SU-DHL-6 (cell line): Measurements from ENCODE around the gene ADAR.
A peak's percentile ranks its signal among the peaks of the same experiment; 100 is the strongest.

Source experiments
- H2AFZ ChIP-seq: fragments of 200-600 bp; sonication (generic); 2 replicates; pipeline ENCODE4 v1.6.1; 2014; ENCODE audit warnings: low read depth, mild to moderate bottlenecking, moderate library complexity, mixed read lengths, antibody characterized with exemption, low read length; ENCODE audit not compliant: severe bottlenecking
- H3F3A ChIP-seq: fragments of 200-600 bp; shearing (Covaris generic); 2 replicates; pipeline ENCODE4 v1.6.0; 2016; ENCODE audit warnings: antibody characterized with exemption, mild to moderate bottlenecking; ENCODE audit not compliant: insufficient read depth
- H3K27ac ChIP-seq: fragments of 200-600 bp; sonication (generic); 2 replicates; pipeline ENCODE4 v1.5.1; 2016; ENCODE audit warnings: low read depth, mild to moderate bottlenecking, low read length, moderate library complexity, mixed read lengths
- H3K27me3 ChIP-seq: fragments of 200-600 bp; sonication (generic), shearing (Covaris generic); 2 replicates; pipeline ENCODE4 v1.6.0; 2014; ENCODE audit warnings: mild to moderate bottlenecking, low read length
- H3K36me3 ChIP-seq: fragments of 200-600 bp; sonication (generic); 2 replicates; pipeline ENCODE4 v1.6.1; 2014; ENCODE audit warnings: mild to moderate bottlenecking, low read length, mixed read lengths
- H3K4me2 ChIP-seq: fragments of 300-600, 200-600 bp; shearing (Covaris generic), sonication (generic); 2 replicates; pipeline ENCODE4 v1.6.0; 2014; ENCODE audit warnings: low read length, low read depth, mild to moderate bottlenecking; ENCODE audit not compliant: poor library complexity, severe bottlenecking
- H3K4me3 ChIP-seq: fragments of 200-600 bp; sonication (generic); 2 replicates; pipeline ENCODE4 v1.5.1; 2014; ENCODE audit warnings: antibody characterized with exemption, low read length, mild to moderate bottlenecking, mixed read lengths; ENCODE audit not compliant: insufficient read depth, poor library complexity, severe bottlenecking
- H3K79me2 ChIP-seq: fragments of 200-600 bp; sonication (generic); 2 replicates; pipeline ENCODE4 v1.6.1; 2014; ENCODE audit warnings: mild to moderate bottlenecking, low read length, moderate library complexity; ENCODE audit not compliant: insufficient read depth
- H3K9ac ChIP-seq: fragments of 200-600 bp; sonication (generic); 2 replicates; pipeline ENCODE4 v1.7.0; 2014; ENCODE audit warnings: mild to moderate bottlenecking, low read length
- H3K9me2 ChIP-seq: fragments of 200-600 bp; sonication (generic); replicated peaks from 2 replicates; pipeline ENCODE4 v1.6.1; 2014; ENCODE audit warnings: low read length; ENCODE audit not compliant: insufficient read depth
- H3K9me3 ChIP-seq: fragments of 200-600 bp; sonication (generic); 2 replicates; pipeline ENCODE4 v1.6.1; 2014; ENCODE audit warnings: low read length, mixed read lengths; ENCODE audit not compliant: insufficient read depth
- H4K20me1 ChIP-seq: fragments of 200-600 bp; sonication (generic); 2 replicates; pipeline ENCODE4 v1.6.1; 2014; ENCODE audit warnings: low read depth, mild to moderate bottlenecking, antibody characterized with exemption, low read length, moderate library complexity, mixed read lengths
- CTCF ChIP-seq: fragments of 200-600 bp; sonication (generic); IDR thresholded peaks from one replicate; pipeline ENCODE4 v1.5.1; 2017; ENCODE audit warnings: antibody characterized with exemption, mild to moderate bottlenecking, low read length, moderate library complexity; ENCODE audit not compliant: insufficient read depth, poor library complexity, severe bottlenecking
- EZH2phosphoT487 ChIP-seq: fragments of 200-600 bp; sonication (generic), shearing (Covaris generic); conservative IDR thresholded peaks from 2 replicates; pipeline ENCODE4 v1.6.1; 2018; ENCODE audit warnings: mild to moderate bottlenecking, antibody characterized with exemption, low read length, moderate library complexity, mixed read lengths

The ADAR gene

DNA sequence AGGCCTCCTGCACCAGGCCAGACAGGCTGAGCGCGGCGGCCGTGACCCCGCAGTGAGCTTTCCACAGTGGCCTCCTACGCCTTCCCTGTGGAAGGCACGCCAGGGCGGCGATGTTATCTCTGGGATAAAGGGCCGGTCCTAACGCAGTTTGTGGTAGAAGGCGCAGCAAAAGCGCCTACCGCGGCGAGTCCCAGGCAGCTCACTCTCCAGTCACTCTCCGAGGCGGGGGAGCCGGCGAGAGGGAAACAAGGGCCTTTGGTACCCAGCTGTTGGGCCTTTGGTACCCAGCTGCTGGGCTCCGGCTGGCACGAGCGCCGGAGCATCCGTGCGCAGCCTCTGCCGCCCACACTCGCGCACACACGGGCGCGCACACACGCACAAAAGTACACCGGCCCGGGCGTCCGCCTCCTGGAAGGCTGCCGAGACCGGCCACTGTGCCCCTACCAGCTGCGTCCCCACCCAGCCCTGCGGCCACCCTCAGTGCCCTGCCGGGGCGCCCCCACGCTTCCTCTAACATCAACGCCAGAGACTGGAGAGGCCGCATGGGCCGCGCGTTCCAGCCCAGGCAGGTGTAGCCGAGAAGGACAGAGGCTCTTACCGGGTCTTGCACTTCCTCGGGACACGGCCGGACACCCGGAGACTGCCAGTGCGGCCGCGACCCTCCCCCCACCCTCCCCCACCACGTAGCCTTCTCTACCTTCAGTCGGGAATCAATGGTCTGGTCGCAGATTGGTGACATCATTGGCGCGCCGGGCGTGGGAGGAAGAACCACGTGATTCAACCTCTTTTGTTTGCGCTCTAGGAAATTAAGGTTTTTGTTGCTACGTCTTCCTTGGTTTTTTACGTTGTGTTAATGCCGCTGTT lies 19.5 kb upstream of the ADAR start:
- Histone ChIP-seq H3K27me3 (no peaks in the 10 kb centered on the region), H3K79me2 (peaks cover 49% of the 10 kb centered on the region), H4K20me1 (no peaks in the 10 kb centered on the region; the same call in 1 of the 2 replicates), H3K4me3 (peak overlapping the region; percentile 88), H3K4me2 (peak overlapping the region; percentile 85), H3F3A (peaks cover 6% of the 10 kb centered on the region; the same call in 1 of the 2 replicates), H3K9ac (peak overlapping the region; percentile 84), H3K9me2 (no peaks in the 10 kb centered on the region), H3K36me3 (0 out of 2 replicates have a peak, but pooled peaks cover 3% of the 10 kb centered on the region), H3K9me3 (0 out of 2 replicates have a peak, but pooled peaks cover 6% of the 10 kb centered on the region), H2AFZ (peak overlapping the region; percentile 93), H3K27ac (peak overlapping the region; percentile 32)
- TF ChIP-seq EZH2phosphoT487 = no peak
- no peak for TF ChIP-seq CTCF

- peak overlapping the region; percentile 88 for H3K4me3 ChIP-seq
- no peak overlapping the region for H2AFZ ChIP-seq
- no peaks in the 10 kb centered on the region for H3K27me3 ChIP-seq
- peak overlapping the region; percentile 85 for H3K4me2 ChIP-seq
- H3F3A ChIP-seq = peaks cover 6% of the 10 kb centered on the region; the same call in 1 of the 2 replicates
- peak overlapping the region; percentile 84 for H3K9ac ChIP-seq
- peaks cover 57% of the 10 kb centered on the region for H3K79me2 ChIP-seq
- no peaks in the 10 kb centered on the region for H3K9me2 ChIP-seq
- no peak for TF ChIP-seq CTCF
- TF ChIP-seq EZH2phosphoT487 = no peak
- 0 out of 2 replicates have a peak, but pooled peaks cover 6% of the 10 kb centered on the region for H3K9me3 ChIP-seq
- H4K20me1 ChIP-seq = no peaks in the 10 kb centered on the region; the same call in 1 of the 2 replicates
- peaks cover 3% of the 10 kb centered on the region; the same call in 1 of the 2 replicates for H3K36me3 ChIP-seq
- H3K27ac ChIP-seq = peak overlapping the region; percentile 32
These were observed 18.7 kb upstream of the ADAR start for GRCh38 chr1:154626456-154627256.

DNA sequence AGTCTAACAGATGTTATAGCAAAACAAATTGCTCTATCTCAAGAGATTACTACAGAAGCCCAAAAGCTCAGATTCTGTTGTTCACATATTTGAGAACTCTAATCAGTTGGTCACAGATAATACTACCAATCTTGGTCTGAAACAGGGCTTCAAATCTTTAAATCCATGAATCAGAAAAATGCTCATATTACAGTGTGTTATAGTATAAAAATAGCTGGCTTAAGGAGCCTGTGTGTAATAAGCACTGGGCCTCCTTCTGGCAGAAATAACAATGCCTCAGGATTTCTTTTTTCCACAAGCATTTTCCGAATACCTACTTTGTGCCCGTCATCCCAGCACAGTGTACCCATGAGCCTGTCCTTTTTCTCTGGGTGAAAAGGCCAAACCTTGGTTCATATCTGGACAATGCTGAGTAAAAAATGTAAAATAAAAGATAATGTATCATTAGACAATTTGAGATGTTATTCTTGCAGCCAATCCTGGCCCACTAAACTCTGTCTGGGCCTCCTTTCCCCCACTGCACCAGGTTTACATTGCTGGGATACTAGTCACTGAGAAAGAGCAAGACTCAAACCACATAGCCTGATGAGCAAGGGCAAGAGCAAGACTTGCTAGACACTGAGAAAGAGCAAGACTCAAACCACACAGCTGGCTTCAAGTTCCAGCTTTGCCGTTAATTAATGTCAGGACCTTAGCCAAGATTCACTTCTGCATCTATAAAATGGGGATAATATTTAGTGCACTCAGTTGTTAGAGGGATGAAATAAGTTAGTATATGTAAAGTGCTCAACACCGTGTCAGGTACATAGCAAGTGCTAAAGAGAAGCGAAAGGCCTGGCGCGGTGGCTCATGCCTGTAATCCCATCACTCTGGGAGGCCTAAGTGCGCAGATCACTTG lies 17.0 kb upstream of the ADAR start:
- no peak overlapping the region for H3K4me3 ChIP-seq
- no peaks in the 10 kb centered on the region for H3K9me2 ChIP-seq
- no peak overlapping the region for H2AFZ ChIP-seq
- peaks cover 5% of the 10 kb centered on the region; the same call in 1 of the 2 replicates for H3K36me3 ChIP-seq
- H3K9ac ChIP-seq = no peak overlapping the region
- no peak overlapping the region for H3K4me2 ChIP-seq
- 0 out of 2 replicates have a peak, but pooled peaks cover 6% of the 10 kb centered on the region for H3K9me3 ChIP-seq
- no peaks in the 10 kb centered on the region for H3K27me3 ChIP-seq
- peaks cover 6% of the 10 kb centered on the region; the same call in 1 of the 2 replicates for H3F3A ChIP-seq
- TF ChIP-seq EZH2phosphoT487 (no peak), CTCF (no peak)
- peaks cover 71% of the 10 kb centered on the region for H3K79me2 ChIP-seq
- H4K20me1 ChIP-seq = peaks cover 2% of the 10 kb centered on the region; the same call in 1 of the 2 replicates
- H3K27ac ChIP-seq = no peak overlapping the region
